ENCODE measurements around the gene GPAM.

GPAM gene

DNA sequence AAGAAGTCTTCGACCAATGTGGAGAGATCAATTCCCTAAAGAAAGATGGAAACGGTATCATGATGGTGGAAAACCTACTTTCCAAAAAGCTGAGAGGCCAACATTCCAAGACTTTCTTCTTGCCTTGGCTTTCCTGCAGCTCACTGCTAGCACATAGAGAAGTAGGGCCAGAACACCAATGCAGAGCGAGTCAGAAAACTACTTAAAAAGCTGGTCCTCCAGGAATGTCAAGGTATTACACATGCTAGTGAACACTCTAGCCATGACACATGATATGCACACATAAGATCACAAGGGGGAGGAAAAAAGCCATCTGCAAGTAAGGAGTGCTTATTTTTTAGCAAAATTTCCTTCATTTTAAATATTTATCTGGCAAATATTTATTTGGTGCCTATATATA lies 22.7 kb downstream of the GPAM start:
- Histone ChIP-seq H3K4me2 (no peak overlapping the region), H3K4me1 (ENCODE audit: low read depth, poor library complexity, severe bottlenecking) (no peaks in the 10 kb centered on the region), H3K79me2 (ENCODE audit: insufficient read depth, low read depth) (no peaks in the 10 kb centered on the region), H3K27ac (no peak overlapping the region), H3K27me3 (ENCODE audit: insufficient read depth, low read depth) (no peaks in the 10 kb centered on the region), H2AFZ (ENCODE audit: low read depth) (no peak overlapping the region), H3K9ac (no peak overlapping the region), H4K20me1 (ENCODE audit: insufficient read depth) (no peaks in the 10 kb centered on the region), H3K4me3 (IDR thresholded peaks at IDR 0.05; ENCODE audit: insufficient read depth, low read depth, low read length) (no peak overlapping the region), H3K36me3 (ENCODE audit: insufficient read depth) (no peaks in the 10 kb centered on the region)
- TF ChIP-seq, protein P1, sequence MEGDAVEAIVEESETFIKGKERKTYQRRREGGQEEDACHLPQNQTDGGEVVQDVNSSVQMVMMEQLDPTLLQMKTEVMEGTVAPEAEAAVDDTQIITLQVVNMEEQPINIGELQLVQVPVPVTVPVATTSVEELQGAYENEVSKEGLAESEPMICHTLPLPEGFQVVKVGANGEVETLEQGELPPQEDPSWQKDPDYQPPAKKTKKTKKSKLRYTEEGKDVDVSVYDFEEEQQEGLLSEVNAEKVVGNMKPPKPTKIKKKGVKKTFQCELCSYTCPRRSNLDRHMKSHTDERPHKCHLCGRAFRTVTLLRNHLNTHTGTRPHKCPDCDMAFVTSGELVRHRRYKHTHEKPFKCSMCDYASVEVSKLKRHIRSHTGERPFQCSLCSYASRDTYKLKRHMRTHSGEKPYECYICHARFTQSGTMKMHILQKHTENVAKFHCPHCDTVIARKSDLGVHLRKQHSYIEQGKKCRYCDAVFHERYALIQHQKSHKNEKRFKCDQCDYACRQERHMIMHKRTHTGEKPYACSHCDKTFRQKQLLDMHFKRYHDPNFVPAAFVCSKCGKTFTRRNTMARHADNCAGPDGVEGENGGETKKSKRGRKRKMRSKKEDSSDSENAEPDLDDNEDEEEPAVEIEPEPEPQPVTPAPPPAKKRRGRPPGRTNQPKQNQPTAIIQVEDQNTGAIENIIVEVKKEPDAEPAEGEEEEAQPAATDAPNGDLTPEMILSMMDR (conservative IDR thresholded peaks at IDR 0.05; ENCODE audit: low read depth, low read length), result no peak

DNA sequence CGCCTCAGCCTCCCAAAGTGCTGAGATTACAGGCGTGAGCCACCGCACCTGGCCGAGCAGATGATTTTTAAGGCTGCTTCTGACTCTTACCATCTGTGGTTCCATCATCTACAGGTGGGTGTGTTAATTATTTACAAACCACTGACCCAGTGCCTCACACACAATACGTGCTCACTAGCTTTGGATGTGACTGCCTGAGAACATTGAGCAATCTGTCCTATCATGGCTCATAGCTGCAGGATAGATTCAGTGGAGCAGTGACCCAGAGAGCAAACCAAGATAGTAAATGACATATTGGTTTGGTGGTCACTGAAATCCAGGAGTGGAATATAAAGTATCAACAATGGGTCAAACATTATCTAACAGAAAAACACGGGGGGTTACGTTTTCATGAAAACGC lies 24.1 kb downstream of the GPAM start:
- no peak overlapping the region for H2AFZ ChIP-seq (ENCODE audit: low read depth)
- no peaks in the 10 kb centered on the region for H4K20me1 ChIP-seq (ENCODE audit: insufficient read depth)
- no peak overlapping the region for H3K27ac ChIP-seq
- H3K4me2 ChIP-seq, result no peak overlapping the region
- H3K4me1 ChIP-seq (ENCODE audit: low read depth, poor library complexity, severe bottlenecking), result no peaks in the 10 kb centered on the region
- no peak overlapping the region for H3K9ac ChIP-seq
- no peaks in the 10 kb centered on the region for H3K27me3 ChIP-seq (ENCODE audit: insufficient read depth, low read depth)
- H3K79me2 ChIP-seq (ENCODE audit: insufficient read depth, low read depth), result no peaks in the 10 kb centered on the region
- TF ChIP-seq, protein P1 (conservative IDR thresholded peaks at IDR 0.05; ENCODE audit: low read depth, low read length), result no peak
- H3K4me3 ChIP-seq (IDR thresholded peaks at IDR 0.05; ENCODE audit: insufficient read depth, low read depth, low read length), result no peak overlapping the region
- H3K36me3 ChIP-seq (ENCODE audit: insufficient read depth), result no peaks in the 10 kb centered on the region

- H3K27me3 ChIP-seq (ENCODE audit: insufficient read depth, low read depth), result no peaks in the 10 kb centered on the region
- no peak overlapping the region for H3K4me2 ChIP-seq
- no peaks in the 10 kb centered on the region for H3K79me2 ChIP-seq (ENCODE audit: insufficient read depth, low read depth)
- TF ChIP-seq, protein P1 (conservative IDR thresholded peaks at IDR 0.05; ENCODE audit: low read depth, low read length), result no peak
- no peaks in the 10 kb centered on the region for H3K36me3 ChIP-seq (ENCODE audit: insufficient read depth)
- H3K4me1 ChIP-seq (ENCODE audit: low read depth, poor library complexity, severe bottlenecking), result no peaks in the 10 kb centered on the region
- no peak overlapping the region for H3K9ac ChIP-seq
- H4K20me1 ChIP-seq (ENCODE audit: insufficient read depth), result no peaks in the 10 kb centered on the region
- H2AFZ ChIP-seq (ENCODE audit: low read depth), result no peak overlapping the region
- no peak overlapping the region for H3K4me3 ChIP-seq (IDR thresholded peaks at IDR 0.05; ENCODE audit: insufficient read depth, low read depth, low read length)
- H3K27ac ChIP-seq, result no peak overlapping the region
Observed at GRCh38 chr10:112151524-112152039, 32.0 kb downstream of the GPAM start.

GRCh38 chr10:112148331-112148730 lies 35.2 kb downstream of the GPAM start:
- Histone ChIP-seq H3K9ac (no peak overlapping the region), H3K79me2 (ENCODE audit: insufficient read depth, low read depth) (no peaks in the 10 kb centered on the region), H3K27me3 (ENCODE audit: insufficient read depth, low read depth) (no peaks in the 10 kb centered on the region)

More at GRCh38 chr10:112148331-112148730, 35.2 kb downstream of the GPAM start:
- H3K4me1 ChIP-seq (ENCODE audit: low read depth, poor library complexity, severe bottlenecking), result no peaks in the 10 kb centered on the region
- no peak overlapping the region for H3K4me3 ChIP-seq (IDR thresholded peaks at IDR 0.05; ENCODE audit: insufficient read depth, low read depth, low read length)
- H3K4me2 ChIP-seq, result no peak overlapping the region
- H4K20me1 ChIP-seq (ENCODE audit: insufficient read depth), result no peaks in the 10 kb centered on the region
- no peak overlapping the region for H3K27ac ChIP-seq
- no peak overlapping the region for H2AFZ ChIP-seq (ENCODE audit: low read depth)
- H3K36me3 ChIP-seq (ENCODE audit: insufficient read depth), result no peaks in the 10 kb centered on the region
- TF ChIP-seq, protein P1 (conservative IDR thresholded peaks at IDR 0.05; ENCODE audit: low read depth, low read length), result no peak

Data from KMS-11 (cell line).